GM19452 (cell line): ENCODE data around the gene CYP27B1.
"Not testable (repeated sequence)": the region's sequence is repeated elsewhere in the genome, so short reads cannot be mapped to it uniquely, and the experiment has no call there.

Experiments
- ATAC-seq: cut with Tn5 transposase; IDR thresholded peaks from one replicate; pipeline ENCODE4 v1.9.1; 2021; ENCODE audit not compliant: unreplicated experiment

CYP27B1 gene

GRCh38 chr12:57723630-57723962, 43.3 kb downstream of the CYP27B1 start:
- no peak for ATAC-seq

GRCh38 chr12:57722716-57723629, 43.9 kb downstream of the CYP27B1 start:
- no peak for ATAC-seq

- not testable (repeated sequence) for ATAC-seq
Measured at GRCh38 chr12:57721846-57722608, 44.9 kb downstream of the CYP27B1 start.

DNA sequence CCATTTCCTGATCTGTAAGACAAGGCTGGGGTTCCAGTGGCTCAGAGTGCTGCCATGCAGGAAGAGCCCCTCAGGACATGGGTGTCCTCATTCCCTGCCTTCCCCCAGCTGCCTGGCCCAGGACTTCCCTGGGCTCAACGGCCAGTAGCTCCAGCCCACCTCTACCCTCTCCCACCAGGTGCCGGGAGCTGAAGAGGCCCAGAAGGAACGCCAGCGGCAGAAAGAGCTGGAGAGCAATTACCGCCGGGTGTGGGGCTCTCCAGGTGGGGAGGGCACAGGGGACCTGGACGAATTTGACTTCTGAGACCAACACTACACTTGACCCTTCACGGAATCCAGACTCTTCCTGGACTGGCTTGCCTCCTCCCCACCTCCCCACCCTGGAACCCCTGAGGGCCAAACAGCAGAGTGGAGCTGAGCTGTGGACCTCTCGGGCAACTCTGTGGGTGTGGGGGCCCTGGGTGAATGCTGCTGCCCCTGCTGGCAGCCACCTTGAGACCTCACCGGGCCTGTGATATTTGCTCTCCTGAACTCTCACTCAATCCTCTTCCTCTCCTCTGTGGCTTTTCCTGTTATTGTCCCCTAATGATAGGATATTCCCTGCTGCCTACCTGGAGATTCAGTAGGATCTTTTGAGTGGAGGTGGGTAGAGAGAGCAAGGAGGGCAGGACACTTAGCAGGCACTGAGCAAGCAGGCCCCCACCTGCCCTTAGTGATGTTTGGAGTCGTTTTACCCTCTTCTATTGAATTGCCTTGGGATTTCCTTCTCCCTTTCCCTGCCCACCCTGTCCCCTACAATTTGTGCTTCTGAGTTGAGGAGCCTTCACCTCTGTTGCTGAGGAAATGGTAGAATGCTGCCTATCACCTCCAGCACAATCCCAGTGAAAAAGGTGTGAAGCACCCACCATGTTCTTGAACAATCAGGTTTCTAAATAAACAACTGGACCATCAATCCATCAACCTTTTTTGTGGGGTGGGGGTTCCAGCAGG, 46.0 kb downstream of the CYP27B1 start:
- ATAC-seq = no peak

DNA sequence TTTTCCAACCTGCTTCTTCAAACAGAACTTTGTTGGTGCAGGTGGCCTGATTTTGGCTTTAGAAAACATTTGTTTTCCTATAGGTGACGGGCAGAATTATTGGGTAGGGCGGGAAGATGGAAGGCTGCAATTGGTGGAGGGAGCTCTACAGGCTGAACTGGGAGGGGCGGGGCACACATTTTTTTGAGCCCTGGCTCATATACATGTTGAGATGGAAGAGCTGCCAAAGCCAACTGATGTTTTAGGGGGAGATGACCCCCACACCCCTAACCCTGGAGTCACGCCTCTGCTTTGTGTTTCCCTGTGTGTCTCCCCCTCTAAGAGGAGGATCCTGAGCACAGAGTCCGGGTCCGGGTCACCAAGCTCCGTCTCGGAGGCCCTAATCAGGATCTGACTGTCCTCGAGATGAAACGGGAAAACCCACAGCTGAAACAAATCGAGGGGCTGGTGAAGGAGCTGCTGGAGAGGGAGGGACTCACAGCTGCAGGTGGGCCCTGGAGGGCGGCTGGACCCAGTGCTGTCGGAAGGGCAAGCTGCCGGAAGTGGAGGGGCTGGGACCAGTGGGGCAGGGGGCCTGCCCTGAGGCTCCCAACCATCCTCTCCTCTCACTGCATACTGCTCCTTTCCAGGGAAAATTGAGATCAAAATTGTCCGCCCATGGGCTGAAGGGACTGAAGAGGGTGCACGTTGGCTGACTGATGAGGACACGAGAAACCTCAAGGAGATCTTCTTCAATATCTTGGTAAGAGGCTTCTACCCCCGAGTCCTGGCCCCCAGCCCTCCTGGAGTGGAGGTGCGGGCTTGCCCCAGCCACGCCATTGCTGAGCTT, 46.9 kb downstream of the CYP27B1 start:
- no peak for ATAC-seq

DNA sequence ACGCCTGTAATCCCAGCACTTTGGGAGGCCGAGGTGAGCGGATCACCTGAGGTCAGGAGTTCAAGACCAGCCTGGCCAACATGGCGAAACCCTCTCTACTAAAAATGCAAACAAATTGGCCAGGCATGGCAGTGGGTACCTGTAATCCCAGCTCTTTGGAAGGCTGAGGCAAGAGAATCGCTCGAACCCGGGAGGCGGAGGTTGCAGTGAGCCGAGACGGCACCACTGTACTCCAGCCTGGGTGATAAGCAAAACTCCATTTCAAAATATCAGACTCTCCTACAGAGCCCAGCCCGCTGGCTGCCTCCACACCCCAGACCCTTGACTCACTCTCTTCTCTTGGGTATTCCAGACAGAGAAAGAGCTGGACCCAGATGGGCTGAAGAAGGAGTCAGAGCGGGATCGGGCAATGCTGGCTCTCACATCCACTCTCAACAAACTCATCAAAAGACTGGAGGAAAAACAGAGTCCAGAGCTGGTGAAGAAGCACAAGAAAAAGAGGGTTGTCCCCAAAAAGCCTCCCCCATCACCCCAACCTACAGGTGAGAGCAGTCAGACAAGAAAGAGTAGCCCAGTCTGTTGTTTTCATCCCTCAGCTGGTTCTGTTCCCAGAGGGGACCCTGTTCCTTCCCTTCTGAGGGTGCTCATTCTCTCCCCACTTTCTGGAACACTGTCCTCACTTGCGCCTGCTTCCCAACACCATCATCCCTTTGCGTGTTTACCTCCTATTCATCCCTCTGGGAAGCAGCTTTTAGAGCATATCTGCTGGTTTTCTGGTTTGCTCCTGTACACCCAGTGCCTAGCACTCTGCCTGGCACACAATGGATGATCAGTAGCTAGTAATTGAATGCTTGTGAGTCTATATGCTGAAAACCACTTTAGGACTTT, 48.0 kb downstream of the CYP27B1 start:
- ATAC-seq = no peak

DNA sequence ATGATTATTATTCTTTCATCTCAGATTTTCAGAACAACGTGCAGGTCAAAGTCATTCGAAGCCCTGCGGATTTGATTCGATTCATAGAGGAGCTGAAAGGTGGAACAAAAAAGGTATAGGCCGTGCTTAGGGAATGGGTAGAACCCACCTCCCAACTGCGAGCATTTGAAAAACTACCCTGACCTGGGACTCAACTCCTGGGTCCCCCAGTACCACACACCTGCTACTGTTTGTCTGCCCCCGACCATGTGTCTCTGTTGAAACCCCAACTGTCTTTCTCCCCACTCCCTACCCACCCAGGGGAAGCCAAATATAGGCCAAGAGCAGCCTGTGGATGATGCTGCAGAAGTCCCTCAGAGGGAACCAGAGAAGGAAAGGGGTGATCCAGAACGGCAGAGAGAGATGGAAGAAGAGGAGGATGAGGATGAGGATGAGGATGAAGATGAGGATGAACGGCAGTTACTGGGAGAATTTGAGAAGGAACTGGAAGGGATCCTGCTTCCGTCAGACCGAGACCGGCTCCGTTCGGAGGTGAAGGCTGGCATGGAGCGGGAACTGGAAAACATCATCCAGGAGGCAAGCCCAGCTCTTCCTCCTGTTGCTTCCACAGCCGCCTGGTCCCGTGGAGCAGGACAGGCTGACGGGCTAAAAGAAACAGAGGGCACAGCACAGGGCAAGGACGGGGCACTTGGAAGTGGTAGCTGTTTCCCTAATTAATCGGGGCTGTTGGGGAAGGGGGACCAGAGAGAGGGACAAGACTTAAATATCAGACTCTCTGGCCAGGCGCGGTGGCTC, 48.8 kb downstream of the CYP27B1 start:
- no peak for ATAC-seq

DNA sequence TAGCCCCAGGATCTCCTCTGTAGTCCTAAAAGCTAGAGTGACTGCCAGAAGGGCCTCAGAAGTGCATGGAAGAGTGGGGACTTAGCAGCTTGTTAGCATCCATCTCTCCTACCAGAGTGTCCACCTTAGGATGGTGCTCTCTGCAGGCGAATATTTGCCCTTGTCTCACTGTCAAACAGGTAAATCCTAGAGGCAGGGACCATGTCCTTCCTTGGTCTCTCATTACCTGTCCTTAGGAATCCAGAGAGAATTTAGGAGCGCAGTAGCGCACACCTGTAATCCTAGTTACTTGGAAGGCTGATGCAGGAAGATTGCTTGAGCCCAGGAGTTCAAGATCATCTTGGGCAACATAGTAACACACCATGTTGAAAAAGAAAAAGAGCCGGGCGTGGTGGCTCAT, 49.7 kb downstream of the CYP27B1 start:
- ATAC-seq = no peak

DNA sequence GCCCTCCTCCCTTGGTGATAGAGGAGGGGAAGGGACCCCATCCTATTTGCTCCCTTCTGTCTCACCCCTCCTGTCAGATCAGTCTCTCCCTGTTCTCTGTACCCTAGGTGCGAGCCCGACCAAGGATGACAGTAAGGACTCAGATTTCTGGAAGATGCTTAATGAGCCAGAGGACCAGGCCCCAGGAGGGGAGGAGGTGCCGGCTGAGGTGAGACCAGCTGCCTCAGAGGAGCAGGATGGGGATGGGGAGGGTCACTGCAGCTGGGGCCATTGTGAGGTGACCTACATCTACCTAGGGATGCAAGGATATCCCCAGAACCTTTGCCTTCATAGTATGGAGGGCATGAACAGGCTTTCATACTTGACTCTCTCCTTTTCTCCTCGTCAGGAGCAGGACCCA, 50.6 kb downstream of the CYP27B1 start:
- no peak for ATAC-seq

DNA sequence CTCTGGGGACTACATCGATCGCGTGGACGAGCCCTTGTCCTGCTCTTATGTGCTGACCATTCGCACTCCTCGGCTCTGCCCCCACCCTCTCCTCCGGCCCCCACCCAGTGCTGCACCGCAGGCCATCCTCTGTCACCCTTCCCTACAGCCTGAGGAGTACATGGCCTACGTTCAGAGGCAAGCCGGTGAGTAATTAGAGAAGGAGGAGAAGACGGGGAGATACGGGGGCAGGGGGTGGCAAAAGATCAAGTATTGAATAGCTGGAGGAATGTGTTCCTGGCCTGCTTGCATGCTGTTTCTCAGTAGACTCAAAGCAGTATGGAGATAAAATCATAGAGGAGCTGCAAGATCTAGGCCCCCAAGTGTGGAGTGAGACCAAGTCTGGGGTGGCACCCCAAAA, 51.1 kb downstream of the CYP27B1 start:
- ATAC-seq = no peak

DNA sequence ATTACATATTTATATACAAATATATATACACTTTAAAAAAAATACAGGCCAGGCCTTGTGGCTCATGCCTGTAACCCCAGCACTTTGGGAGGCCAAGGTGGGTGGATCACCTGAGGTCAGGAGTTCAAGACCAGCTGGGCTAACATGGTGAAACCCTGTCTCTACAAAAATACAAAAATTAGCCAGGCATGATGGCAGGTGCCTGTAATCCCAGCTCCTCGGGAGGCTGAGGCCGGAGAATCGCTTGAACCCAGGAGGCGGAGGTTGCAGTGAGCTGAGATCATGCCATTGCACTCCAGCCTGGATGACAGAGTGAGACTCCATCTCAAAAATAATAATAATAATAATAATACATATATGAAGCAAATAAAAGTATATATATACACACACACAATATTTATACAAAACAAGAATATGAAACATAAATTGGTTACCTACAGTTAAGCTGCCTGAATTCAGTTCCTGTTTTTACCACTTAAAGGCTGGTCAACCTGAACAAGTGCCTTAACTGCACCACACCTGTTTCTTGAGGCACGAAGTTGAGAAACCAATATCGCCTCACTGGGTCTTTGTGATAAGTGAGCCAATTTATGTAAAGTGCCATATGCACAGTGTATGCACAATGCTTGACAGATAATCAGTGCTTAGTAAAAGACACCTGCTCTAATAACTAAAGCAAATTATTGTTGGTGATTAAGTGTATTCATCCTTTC, 51.7 kb downstream of the CYP27B1 start:
- ATAC-seq = not testable (repeated sequence)

- ATAC-seq = no peak
Measured at GRCh38 chr12:57713209-57713608, 53.7 kb downstream of the CYP27B1 start.

GRCh38 chr12:57712701-57713100, 54.2 kb downstream of the CYP27B1 start:
- ATAC-seq = no peak
